ENCODE measurements around the gene NCF4. TPM values are rescaled to one million over a fixed set of nuclear protein-coding genes. Genes with fewer than 3 reads are reported as not detected.

The NCF4 gene
- total and polyA plus RNA-seq, 7 donors = 1.5 to 4.3 (median 2.6) TPM

DNA sequence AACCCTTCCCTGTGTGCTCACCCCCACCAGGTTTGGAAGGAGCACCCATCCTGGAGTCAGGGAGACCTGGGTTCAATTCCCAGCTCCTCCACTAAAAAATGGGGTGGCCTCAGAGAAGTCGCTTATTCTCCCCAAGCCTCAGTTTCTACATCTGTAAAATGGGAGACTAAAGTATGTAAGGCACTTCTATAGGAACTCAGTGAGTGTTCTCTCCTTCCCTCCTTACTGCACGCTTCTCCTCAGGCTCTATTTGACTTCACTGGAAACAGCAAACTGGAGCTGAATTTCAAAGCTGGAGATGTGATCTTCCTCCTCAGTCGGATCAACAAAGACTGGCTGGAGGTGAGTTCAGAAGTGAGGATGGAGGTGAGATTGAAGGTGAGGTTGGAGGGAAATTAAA lies 11.3 kb downstream of the NCF4 start:
- no peaks in the 10 kb centered on the region for H3K4me1 ChIP-seq
- intact Hi-C loops (cut with DNase I) = no loop called here

DNA sequence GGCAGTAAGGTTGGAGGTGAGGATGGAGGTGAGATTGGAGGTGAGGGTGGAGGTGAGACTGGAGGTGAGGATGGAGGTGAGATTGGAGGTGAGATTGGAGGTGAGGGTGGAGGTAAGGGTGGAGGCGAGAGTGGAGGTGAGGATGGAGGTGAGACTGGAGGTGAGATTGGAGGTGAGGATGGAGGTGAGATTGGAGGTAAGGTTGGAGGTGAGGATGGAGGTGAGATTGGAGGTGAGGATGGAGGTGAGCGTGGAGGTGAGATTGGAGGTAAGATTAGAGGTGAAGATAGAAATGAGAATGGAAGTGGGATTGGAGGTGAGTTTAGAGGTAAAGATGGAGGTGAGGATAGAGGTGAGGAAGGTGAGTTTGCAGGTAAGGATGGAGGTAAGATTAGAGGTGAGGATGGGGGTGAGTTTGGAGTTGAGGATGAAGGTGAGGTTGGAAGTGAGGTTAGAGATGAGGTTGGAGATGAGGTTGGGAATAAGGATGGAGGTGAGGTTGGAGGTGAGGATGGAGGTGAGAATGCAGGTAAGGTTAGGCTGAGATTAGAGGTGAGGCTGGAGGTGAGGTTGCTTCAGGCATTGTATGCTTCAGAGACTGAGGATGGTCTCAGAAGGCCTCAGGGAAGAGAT lies 12.2 kb downstream of the NCF4 start:
- intact Hi-C loops (cut with DNase I) = no loop called here
- Histone ChIP-seq H3K36me3 (ENCODE audit: insufficient read depth in 1 of 2, low read depth in 1 of 2) (no peaks in the 10 kb centered on the region), H3K4me3 (no peak overlapping the region), H3K27me3 (ENCODE audit: insufficient read depth in 3 of 3, low read length in 2 of 3) (peaks cover 0 to 24% (median 3%) of the 10 kb centered on the region in 3 donors), H3K4me1 (no peaks in the 10 kb centered on the region), H3K9me3 (no peaks in the 10 kb centered on the region), H3K27ac (no peak overlapping the region)
- no peak for ATAC-seq
- 95 to 100% (median 96%) methylated on average over 2 of the region's 2 CpGs for WGBS, 3 donors
- TF ChIP-seq, protein P1, sequence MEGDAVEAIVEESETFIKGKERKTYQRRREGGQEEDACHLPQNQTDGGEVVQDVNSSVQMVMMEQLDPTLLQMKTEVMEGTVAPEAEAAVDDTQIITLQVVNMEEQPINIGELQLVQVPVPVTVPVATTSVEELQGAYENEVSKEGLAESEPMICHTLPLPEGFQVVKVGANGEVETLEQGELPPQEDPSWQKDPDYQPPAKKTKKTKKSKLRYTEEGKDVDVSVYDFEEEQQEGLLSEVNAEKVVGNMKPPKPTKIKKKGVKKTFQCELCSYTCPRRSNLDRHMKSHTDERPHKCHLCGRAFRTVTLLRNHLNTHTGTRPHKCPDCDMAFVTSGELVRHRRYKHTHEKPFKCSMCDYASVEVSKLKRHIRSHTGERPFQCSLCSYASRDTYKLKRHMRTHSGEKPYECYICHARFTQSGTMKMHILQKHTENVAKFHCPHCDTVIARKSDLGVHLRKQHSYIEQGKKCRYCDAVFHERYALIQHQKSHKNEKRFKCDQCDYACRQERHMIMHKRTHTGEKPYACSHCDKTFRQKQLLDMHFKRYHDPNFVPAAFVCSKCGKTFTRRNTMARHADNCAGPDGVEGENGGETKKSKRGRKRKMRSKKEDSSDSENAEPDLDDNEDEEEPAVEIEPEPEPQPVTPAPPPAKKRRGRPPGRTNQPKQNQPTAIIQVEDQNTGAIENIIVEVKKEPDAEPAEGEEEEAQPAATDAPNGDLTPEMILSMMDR (IDR thresholded peaks at IDR 0.05) = no peak
- DNase-seq = no peak

More for the DNA sequence above, 11.3 kb downstream of the NCF4 start:
- WGBS, 3 donors = 85 to 88% (median 87%) methylated on average over 3 of the region's 3 CpGs
- H3K4me3 ChIP-seq = no peak overlapping the region
- TF ChIP-seq, protein P1 (IDR thresholded peaks at IDR 0.05) = no peak
- DNase-seq = no peak
- no peak for ATAC-seq
- no peaks in the 10 kb centered on the region for H3K36me3 ChIP-seq (ENCODE audit: insufficient read depth in 1 of 2, low read depth in 1 of 2)
- no peaks in the 10 kb centered on the region for H3K9me3 ChIP-seq
- no peak overlapping the region for H3K27ac ChIP-seq
- H3K27me3 ChIP-seq (ENCODE audit: insufficient read depth in 3 of 3, low read length in 2 of 3) = peaks cover 0 to 31% (median 8%) of the 10 kb centered on the region in 3 donors

DNA sequence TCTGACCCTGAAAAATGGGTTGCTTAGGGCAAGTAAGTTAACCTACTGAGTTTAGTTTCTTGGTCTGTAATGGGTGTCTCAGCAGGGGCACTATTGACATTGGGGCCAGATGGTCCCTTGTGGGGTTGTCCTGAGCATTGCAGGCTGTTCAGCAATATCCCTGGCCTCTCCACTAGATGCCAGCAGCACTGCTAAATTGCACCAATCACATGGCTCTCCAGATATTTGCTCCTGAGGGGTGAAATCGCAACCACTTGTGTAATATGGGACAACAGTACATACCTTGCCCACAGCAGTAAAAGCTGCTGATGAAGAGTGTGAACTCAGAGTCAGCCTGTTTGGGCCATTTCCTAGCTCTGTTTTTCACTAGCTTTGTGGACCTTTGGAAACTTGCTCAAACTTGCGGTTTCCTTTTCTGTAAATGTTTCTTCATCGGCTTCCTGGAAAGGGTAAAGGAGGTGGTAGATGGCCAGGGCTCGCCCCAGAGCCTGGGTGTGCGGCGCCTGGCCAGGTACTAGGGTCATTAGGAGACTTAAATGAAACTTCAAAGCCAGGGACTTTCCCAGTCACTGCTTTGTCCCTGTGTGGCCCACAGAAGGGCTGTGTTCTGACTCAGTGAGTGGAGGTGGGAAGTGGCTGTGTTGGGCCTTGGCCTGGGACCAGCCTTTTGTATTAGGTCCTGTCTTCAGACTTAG lies 13.0 kb downstream of the NCF4 start:
- intact Hi-C loops (cut with DNase I) = no loop called here
- Histone ChIP-seq H3K4me1 (no peaks in the 10 kb centered on the region), H3K4me3 (no peak overlapping the region), H3K27me3 (ENCODE audit: insufficient read depth in 3 of 3, low read length in 2 of 3) (peaks cover 0 to 30% (median 2%) of the 10 kb centered on the region in 3 donors), H3K9me3 (no peaks in the 10 kb centered on the region), H3K27ac (no peak overlapping the region), H3K36me3 (ENCODE audit: insufficient read depth in 1 of 2, low read depth in 1 of 2) (no peaks in the 10 kb centered on the region)
- DNase-seq = peak in 1 of 2 donors; percentile 37
- ATAC-seq = peak in 3 of 4 donors; percentile 52 to 65 (median 54)
- TF ChIP-seq, protein P1 (IDR thresholded peaks at IDR 0.05) = no peak
- WGBS, 3 donors = 52 to 56% (median 54%) methylated on average over 6 of the region's 6 CpGs

DNA sequence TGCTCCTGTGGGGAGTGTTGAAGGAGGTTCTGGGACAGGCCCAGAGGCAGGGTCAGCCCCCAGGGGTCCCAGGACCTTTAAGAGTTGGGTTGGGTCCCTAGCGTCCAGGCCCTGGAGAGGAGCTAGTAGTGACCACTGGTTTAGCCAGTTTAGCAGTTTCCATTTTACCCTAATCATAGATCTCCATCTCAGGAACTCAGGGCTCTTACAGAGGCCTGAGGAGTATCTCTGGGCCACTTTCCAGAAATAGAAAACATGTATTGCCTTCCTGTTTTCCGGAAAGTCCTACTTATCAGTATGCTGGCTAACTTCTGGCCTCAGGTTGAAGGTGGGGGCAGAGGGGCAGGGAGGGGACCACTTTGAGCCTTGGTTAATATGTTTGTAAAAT lies 13.5 kb downstream of the NCF4 start:
- Histone ChIP-seq H3K36me3 (ENCODE audit: insufficient read depth in 1 of 2, low read depth in 1 of 2) (no peaks in the 10 kb centered on the region), H3K4me1 (no peaks in the 10 kb centered on the region), H3K9me3 (no peaks in the 10 kb centered on the region), H3K4me3 (no peak overlapping the region), H3K27me3 (ENCODE audit: insufficient read depth in 3 of 3, low read length in 2 of 3) (peaks cover 0 to 32% (median 2%) of the 10 kb centered on the region in 3 donors), H3K27ac (no peak overlapping the region)
- intact Hi-C loops (cut with DNase I) = no loop called here
- TF ChIP-seq, protein P1 (IDR thresholded peaks at IDR 0.05) = no peak
- DNase-seq = no peak
- ATAC-seq = no peak
- WGBS, 3 donors = 67 to 75% (median 69%) methylated on average over 2 of the region's 2 CpGs
